AG10803 (cell line): Measurements from ENCODE around the gene SMARCB1.
A peak's percentile ranks its signal among the peaks of the same experiment; 100 is the strongest.

Experiments used
- DNase-seq: peaks from one replicate; pipeline ENCODE4 v3.0.0; 2010; ENCODE audit warnings: low read depth
- H3K4me3 ChIP-seq: 2 replicates; pipeline ENCODE4 v1.5.1; 2011; ENCODE audit warnings: mild to moderate bottlenecking, low read length, control low read depth
- TF ChIP-seq, protein P1 (sequence below): conservative IDR thresholded peaks from 2 replicates; pipeline ENCODE4 v1.5.1; 2011; ENCODE audit warnings: mild to moderate bottlenecking, low read length, control low read depth, inconsistent platforms

SMARCB1 gene

DNA sequence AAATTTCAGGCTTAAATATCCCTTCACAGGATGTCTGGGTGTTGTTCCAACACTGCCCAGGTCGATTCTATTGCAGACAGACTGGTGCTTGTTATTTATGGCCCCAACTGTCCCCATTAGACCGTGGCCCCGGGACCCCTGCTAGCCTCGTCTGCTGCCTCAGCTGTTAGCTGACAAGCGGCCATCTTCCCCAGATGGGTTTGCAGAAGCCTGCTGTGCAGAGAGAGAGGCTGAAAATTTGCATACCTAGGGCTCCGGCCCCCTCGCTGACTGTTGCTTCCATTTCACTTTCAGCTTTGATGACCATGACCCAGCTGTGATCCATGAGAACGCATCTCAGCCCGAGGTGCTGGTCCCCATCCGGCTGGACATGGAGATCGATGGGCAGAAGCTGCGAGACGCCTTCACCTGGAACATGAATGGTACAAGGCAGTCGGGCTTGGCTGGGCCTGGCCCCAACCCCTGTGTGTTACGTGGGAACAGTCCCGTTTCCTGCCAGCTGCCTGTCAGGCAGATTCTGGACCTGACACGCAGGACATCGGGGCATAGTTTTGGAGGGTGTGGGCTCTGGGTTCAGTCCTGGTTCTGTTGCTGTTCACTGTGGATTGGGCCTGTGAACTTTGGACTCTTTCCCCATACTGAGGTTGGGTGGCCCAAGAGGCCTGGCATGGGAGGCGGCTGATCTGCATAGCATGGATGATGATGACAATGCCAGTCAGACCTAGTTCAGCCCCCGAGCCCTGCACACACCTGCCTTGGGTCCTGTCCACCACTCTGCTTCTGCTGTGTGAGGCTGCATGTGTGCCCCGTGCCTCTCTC is 16.4 kb downstream of the SMARCB1 start:
- no peak for DNase-seq
- H3K4me3 ChIP-seq, result no peak overlapping the region

DNA sequence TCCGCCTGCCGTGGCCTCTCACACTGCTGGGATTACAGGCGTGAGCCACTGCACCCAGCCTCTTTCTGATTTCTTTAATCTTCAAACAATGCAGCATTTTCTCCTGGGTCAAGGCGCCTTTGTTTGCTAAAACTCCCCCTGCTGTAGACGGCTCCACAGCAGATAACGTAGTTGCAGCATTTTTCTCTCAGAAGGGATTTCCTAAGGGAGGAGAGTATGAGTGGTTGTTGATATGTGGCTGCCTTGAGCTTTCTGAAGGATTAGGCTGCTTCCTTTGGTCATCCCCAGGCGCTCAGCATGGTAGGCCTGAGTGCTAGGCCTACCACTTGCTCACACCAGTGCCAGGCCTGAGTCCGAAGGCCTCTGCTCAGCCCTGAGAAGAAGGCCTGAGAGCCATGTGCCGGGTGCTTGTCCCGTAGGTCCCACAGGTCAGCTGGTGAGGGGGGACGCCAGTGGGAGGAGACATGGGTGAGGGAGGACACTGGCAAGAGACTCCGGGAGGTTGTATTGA is 18.1 kb downstream of the SMARCB1 start:
- TF ChIP-seq, protein P1, sequence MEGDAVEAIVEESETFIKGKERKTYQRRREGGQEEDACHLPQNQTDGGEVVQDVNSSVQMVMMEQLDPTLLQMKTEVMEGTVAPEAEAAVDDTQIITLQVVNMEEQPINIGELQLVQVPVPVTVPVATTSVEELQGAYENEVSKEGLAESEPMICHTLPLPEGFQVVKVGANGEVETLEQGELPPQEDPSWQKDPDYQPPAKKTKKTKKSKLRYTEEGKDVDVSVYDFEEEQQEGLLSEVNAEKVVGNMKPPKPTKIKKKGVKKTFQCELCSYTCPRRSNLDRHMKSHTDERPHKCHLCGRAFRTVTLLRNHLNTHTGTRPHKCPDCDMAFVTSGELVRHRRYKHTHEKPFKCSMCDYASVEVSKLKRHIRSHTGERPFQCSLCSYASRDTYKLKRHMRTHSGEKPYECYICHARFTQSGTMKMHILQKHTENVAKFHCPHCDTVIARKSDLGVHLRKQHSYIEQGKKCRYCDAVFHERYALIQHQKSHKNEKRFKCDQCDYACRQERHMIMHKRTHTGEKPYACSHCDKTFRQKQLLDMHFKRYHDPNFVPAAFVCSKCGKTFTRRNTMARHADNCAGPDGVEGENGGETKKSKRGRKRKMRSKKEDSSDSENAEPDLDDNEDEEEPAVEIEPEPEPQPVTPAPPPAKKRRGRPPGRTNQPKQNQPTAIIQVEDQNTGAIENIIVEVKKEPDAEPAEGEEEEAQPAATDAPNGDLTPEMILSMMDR, result no peak
- H3K4me3 ChIP-seq, result no peak overlapping the region
- no peak for DNase-seq

More for the DNA sequence above, 16.4 kb downstream of the SMARCB1 start:
- TF ChIP-seq, protein P1, result no peak

DNA sequence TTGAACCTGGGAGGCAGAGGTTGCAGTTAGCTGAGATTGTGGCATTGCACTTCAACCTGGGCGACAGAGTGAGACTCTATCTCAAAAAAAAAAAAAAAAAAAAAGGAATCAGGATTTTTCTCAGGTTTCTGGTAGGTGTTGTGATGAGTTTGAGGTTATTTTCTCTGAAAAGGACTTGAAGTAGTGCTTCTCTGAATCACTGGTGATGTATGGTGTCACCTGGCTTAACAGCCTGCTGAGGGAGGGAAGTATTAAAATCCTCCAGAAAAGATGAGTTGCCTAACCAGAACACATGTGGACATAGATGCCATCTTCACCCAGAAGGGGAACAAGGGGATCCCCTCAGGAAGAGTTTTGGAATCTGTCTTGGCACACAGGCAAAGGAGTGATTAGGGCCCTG is 20.1 kb downstream of the SMARCB1 start:
- no peak for DNase-seq
- no peak overlapping the region for H3K4me3 ChIP-seq
- TF ChIP-seq, protein P1, result no peak

DNA sequence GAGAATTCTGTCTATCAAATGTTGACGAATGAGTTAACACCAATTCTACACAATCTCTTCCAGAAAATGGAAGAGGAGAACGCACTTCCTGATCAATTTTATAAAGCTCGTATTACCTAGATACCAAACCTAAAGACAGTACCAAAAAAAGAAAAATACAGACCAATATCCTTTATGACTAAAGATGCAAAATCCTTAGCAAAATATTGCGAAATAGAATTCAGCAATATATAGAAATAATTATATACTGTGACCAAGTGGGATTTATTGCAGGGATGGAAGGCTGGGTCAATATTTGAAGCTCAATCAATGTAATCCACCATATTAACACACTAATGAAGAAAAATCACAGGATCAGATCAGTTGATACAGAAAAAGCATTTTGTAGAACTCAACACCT is 25.6 kb downstream of the SMARCB1 start:
- TF ChIP-seq, protein P1, result no peak
- H3K4me3 ChIP-seq, result no peak overlapping the region
- no peak for DNase-seq

DNA sequence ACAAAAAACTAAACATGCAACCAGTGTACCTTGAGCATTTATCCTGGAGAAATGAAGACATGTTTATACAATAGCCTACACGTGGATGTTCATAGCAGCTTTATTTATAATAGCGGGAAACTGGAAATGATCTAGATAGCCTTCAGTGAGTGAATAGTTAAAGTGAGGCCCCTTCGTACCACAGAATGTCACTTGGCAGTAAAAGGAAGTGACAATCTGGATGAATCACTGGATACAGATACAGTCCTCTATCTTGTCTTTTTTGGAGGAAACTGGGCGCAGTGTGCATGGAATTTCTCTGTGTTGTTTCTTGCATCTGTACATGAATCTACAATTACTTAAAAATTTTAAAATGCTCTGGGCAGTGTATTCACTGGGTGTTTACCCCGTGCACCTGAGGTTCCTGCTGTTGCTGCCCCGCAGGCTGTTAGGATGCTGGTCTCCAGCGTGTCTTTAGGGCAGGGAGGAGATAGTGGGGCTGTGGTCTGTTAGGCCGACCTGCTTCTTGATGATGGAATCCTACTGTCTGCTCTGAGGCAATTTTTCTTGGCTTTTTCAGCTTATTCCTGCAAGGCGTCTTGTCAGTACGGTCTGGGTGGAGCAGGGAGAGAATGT is 28.9 kb downstream of the SMARCB1 start:
- TF ChIP-seq, protein P1, result no peak
- H3K4me3 ChIP-seq, result no peak overlapping the region
- no peak for DNase-seq

DNA sequence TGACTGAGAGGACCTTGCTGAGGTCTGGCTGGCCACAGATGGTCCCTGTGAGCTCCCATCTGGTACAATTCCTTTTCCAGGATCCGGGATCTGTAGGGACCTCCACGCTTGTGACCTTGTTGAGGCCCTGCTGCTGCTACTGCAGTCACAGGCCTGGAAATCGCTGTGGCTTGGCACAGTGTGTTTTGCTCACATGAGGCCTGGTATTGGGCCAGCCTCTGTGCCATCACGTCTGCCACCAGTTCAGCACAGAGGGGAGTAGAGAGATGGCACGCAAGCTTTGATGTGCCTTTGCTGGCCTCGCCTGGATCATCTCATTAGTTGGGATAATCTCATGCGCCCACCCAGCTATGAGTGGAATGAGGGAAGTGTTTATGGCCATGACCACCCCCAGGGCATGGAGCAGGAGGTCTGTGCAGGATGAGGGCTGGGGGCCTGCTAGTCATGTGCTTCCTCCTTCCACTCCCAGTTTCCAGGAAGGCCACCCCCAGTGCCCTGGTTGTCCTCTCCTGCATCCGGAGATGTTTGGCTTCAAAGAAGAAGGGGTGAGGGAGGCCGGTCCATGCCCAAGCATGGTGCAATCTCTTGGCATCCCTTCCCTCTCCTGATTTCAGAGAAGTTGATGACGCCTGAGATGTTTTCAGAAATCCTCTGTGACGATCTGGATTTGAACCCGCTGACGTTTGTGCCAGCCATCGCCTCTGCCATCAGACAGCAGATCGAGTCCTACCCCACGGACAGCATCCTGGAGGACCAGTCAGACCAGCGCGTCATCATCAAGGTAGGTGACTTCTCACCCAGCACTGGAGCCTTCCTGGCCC is 29.6 kb downstream of the SMARCB1 start:
- no peak overlapping the region for H3K4me3 ChIP-seq
- TF ChIP-seq, protein P1, result no peak
- peak; percentile 57 for DNase-seq
